Loucy (cell line): ENCODE data around the gene RC3H1.

Experiments used
- CTCF ChIP-seq: fragments of 200-600 bp; sonication (generic); conservative IDR thresholded peaks from 2 replicates; pipeline ENCODE4 v1.5.1; 2014; ENCODE audit warnings: mild to moderate bottlenecking, antibody characterized with exemption, low read length
- EZH2phosphoT487 ChIP-seq: fragments of 200-600 bp; IDR thresholded peaks from 2 replicates; pipeline ENCODE4 v1.6.1; 2018; ENCODE audit warnings: antibody characterized with exemption, mild to moderate bottlenecking, moderate library complexity, borderline replicate concordance

- TF ChIP-seq CTCF: no peak
- no peak for TF ChIP-seq EZH2phosphoT487
Measured at GRCh38 chr1:174052621-174053020, 30.5 kb upstream of the RC3H1 start.
